B cell (primary cell): ENCODE results near the gene CDKN2C. TPM values are rescaled to one million over a fixed set of nuclear protein-coding genes. Genes with fewer than 3 reads are reported as not detected.
A peak's percentile ranks its signal among the peaks of the same experiment; 100 is the strongest.

Experiments
- ATAC-seq: fragments of 200-7000 bp; cut with Tn5 transposase; one replicate; pipeline ENCODE4 v1.10.0; 2021; ENCODE audit warnings: low read depth, mild to moderate bottlenecking, moderate number of reproducible peaks, moderate library complexity
- CTCF ChIA-PET: fragments of 350-600 bp; sonication (Branson Sonifier 250); formaldehyde crosslinking; loops from one replicate; lab custom pipeline; 2021; ENCODE audit warnings: antibody characterized with exemption, inconsistent platforms; lab: Charles Lee
- POLR2A ChIA-PET: fragments of 350-600 bp; sonication (Branson Sonifier 250); formaldehyde crosslinking; loops from one replicate; lab custom pipeline; 2021; ENCODE audit warnings: antibody characterized with exemption; lab: Charles Lee
- DNase-seq: peaks from one replicate; pipeline ENCODE4 v3.0.0; 2013
- H2AFZ ChIP-seq: 2 replicates; pipeline ENCODE4 v1.6.1; 2012; ENCODE audit warnings: mild to moderate bottlenecking, low read depth, low read length; ENCODE audit not compliant: insufficient read depth, poor library complexity, severe bottlenecking
- H3K27ac ChIP-seq, 2 donors: 1 replicate in 1 of 2; 2 replicates in 1 of 2; pipeline ENCODE4 v1.5.1; 2012 to 2013; ENCODE audit warnings: low read length in 2 of 2, mild to moderate bottlenecking in 2 of 2, moderate library complexity in 1 of 2
- H3K27me3 ChIP-seq, 4 experiments: fragments of 200-600 bp in 1 of 4; sonication (generic) in 1 of 4; replicated peaks in 1 of 4; 1 replicate in 2 of 4; 2 replicates in 2 of 4; pipeline versions ENCODE4 v1.6.1 to v1.7.0; 2013 to 2016; ENCODE audit warnings: low read length in 3 of 4, mild to moderate bottlenecking in 2 of 4, mixed read lengths in 1 of 4, moderate library complexity in 1 of 4; ENCODE audit not compliant: insufficient read depth in 4 of 4, control insufficient read depth in 3 of 4; ENCODE audit errors: control extremely low read depth in 1 of 4
- H3K36me3 ChIP-seq, 2 experiments: replicated peaks in 1 of 2; 1 replicate in 1 of 2; 2 replicates in 1 of 2; pipeline versions ENCODE4 v1.6.1 to v1.7.1; 2013; ENCODE audit warnings: low read length in 1 of 2; ENCODE audit not compliant: insufficient read depth in 2 of 2, control insufficient read depth in 1 of 2; ENCODE audit errors: control extremely low read depth in 1 of 2, extremely low read depth in 1 of 2
- H3K4me1 ChIP-seq, 2 donors: fragments of 200-600 bp in 1 of 2; sonication (generic) in 1 of 2; 1 replicate in 1 of 2; 2 replicates in 1 of 2; pipeline versions ENCODE4 v1.5.1 to v1.6.1; 2013 to 2017; ENCODE audit warnings: low read length in 2 of 2; ENCODE audit not compliant: control insufficient read depth in 2 of 2, insufficient read depth in 2 of 2
- H3K4me2 ChIP-seq: replicated peaks from 2 replicates; pipeline ENCODE3; 2012; ENCODE audit warnings: mild to moderate bottlenecking, low read depth, low read length; ENCODE audit not compliant: poor library complexity, severe bottlenecking
- H3K4me3 ChIP-seq, 5 experiments: fragments of 200-600 bp in 1 of 5; sonication (generic) in 1 of 5; 1 replicate in 3 of 5; 2 replicates in 2 of 5; pipeline versions ENCODE4 v1.5.1 to v1.7.0; 2011 to 2016; ENCODE audit warnings: low read length in 4 of 5, mild to moderate bottlenecking in 4 of 5, low read depth in 2 of 5, control low read depth in 1 of 5, moderate library complexity in 1 of 5; ENCODE audit not compliant: insufficient read depth in 1 of 5; ENCODE audit errors: control extremely low read depth in 1 of 5, extremely low read depth in 1 of 5
- H3K79me2 ChIP-seq: fragments of 200-600 bp; sonication (generic); one replicate; pipeline ENCODE4 v1.6.0; 2016; ENCODE audit warnings: low read length; ENCODE audit not compliant: control insufficient read depth, insufficient read depth
- H3K9ac ChIP-seq: fragments of 200-600 bp; sonication (generic); 2 replicates; pipeline ENCODE4 v1.6.1; 2017; ENCODE audit warnings: mild to moderate bottlenecking, low read length, moderate library complexity
- H3K9me3 ChIP-seq, 3 donors: one replicate each; pipeline versions ENCODE4 v1.6.1 to v1.7.1; 2013; ENCODE audit warnings: low read length in 2 of 3; ENCODE audit not compliant: control insufficient read depth in 2 of 3, insufficient read depth in 1 of 3; ENCODE audit errors: control extremely low read depth in 1 of 3
- H4K20me1 ChIP-seq: 2 replicates; pipeline ENCODE4 v1.6.0; 2012; ENCODE audit warnings: mild to moderate bottlenecking, low read length; ENCODE audit not compliant: insufficient read depth, control insufficient read depth, poor library complexity, severe bottlenecking
- H3K27ac Mint-ChIP-seq: one replicate; pipeline ENCODE4 v1.8.0; 2021; ENCODE audit warnings: mixed read lengths
- H3K27me3 Mint-ChIP-seq: one replicate; pipeline ENCODE4 v1.8.0; 2021; ENCODE audit warnings: mixed read lengths
- H3K4me1 Mint-ChIP-seq: one replicate; pipeline ENCODE4 v1.8.0; 2021; ENCODE audit warnings: mixed read lengths
- H3K4me3 Mint-ChIP-seq: one replicate; pipeline ENCODE4 v1.8.0; 2021; ENCODE audit warnings: mixed read lengths
- H3K9me3 Mint-ChIP-seq: one replicate; pipeline ENCODE4 v1.8.0; 2022; ENCODE audit warnings: mixed read lengths; ENCODE audit not compliant: insufficient read depth
- EZH2 ChIP-seq: IDR thresholded peaks from 2 replicates; pipeline ENCODE4 v1.6.1; 2012; ENCODE audit warnings: borderline replicate concordance, low read depth, mild to moderate bottlenecking, moderate library complexity, low read length; ENCODE audit not compliant: insufficient read depth, poor library complexity, severe bottlenecking
- WGBS: methylation state at CpG from one replicate; pipeline ENCODE4 v1.1.5; 2013; ENCODE audit warnings: missing lambda C conversion rate; ENCODE audit not compliant: insufficient coverage; 5-methylcytosine and 5-hydroxymethylcytosine counted together
- intact Hi-C: fragments of 100-400 bp; cut with micrococcal nuclease; formaldehyde crosslinking; loops from one replicate; pipeline ENCODE4 v1.10.0; 2022
- polyA plus RNA-seq: library from polyadenylated mRNA; depleted of rRNA; stranded (reverse); fragments of >200 nt; gene quantifications from 2 replicates; pipeline ENCODE4 v1.2.3, GENCODE V29; 2012
- total RNA-seq, 2 donors: library from RNA; stranded (reverse); fragments of 120-200 nt in 1 of 2; gene quantifications; 1 replicate in 1 of 2; 2 replicates in 1 of 2; pipeline versions ENCODE4 v1.2.3 to v1.2.4, GENCODE V29; 2013 to 2022
- TF ChIP-seq, protein P1 (sequence below): fragments of 200-600 bp; IDR thresholded peaks from one replicate; pipeline ENCODE4 v1.8.0; 2022; ENCODE audit warnings: antibody characterized with exemption, mild to moderate bottlenecking

Gene CDKN2C
- total and polyA plus RNA-seq, 2 donors (not counting 1 experiment from before 2014, with no cell fraction given), result 1.5 to 1.7 TPM

DNA sequence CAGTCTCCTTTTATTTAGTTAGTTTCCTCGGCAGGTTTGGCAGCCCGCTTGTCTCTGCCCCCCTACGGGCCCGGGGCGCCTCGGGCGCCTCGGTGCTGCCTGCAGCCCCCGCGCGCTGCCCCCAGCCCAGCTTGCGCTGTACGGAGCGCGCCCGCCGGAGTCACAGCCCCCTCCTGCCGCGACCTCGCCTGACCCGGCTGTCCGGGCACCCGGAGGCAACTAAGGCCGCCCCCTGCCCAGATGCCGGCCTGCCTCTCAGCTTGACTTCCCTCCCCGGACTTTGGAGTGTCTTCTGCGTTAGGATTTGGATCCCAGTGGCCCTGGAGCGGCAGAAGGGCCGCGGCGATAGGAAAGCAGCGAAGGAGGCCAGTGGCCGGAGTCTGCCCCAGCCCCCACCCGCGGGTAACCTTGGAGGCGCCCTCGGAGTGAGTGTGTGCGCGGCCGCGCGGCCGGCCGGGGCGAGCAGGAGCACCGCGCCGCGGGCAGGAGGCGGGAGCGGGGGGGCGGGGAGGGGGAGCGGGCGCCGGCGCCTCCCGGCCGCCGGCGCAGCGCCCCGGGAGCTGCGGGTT lies 7.6 kb downstream of the CDKN2C start:
- Histone ChIP-seq H3K9ac (peak overlapping the region; percentile 69), H3K36me3 (no peaks in the 10 kb centered on the region), H3K79me2 (no peaks in the 10 kb centered on the region), H3K27ac (no peak overlapping the region), H3K4me2 (peak overlapping the region; percentile 90), H4K20me1 (no peaks in the 10 kb centered on the region), H3K27me3 (peaks cover 0 to 50% (median 37%) of the 10 kb centered on the region in 4 experiments), H3K4me3 (peak overlapping the region; percentile 50 to 77 (median 64)), H3K4me1 (peaks cover 25 to 31% of the 10 kb centered on the region in 2 donors), H2AFZ (peak overlapping the region; percentile 75), H3K9me3 (peaks cover 0 to 1% (median 0%) of the 10 kb centered on the region in 3 donors)
- peaks cover 29% of the 10 kb centered on the region for H3K27me3 Mint-ChIP-seq
- ATAC-seq, result peak; percentile 46
- WGBS, result under 1% methylated on average over 62 of the region's 63 CpGs
- H3K4me1 Mint-ChIP-seq, result peaks cover 20% of the 10 kb centered on the region
- TF ChIP-seq, protein P1, sequence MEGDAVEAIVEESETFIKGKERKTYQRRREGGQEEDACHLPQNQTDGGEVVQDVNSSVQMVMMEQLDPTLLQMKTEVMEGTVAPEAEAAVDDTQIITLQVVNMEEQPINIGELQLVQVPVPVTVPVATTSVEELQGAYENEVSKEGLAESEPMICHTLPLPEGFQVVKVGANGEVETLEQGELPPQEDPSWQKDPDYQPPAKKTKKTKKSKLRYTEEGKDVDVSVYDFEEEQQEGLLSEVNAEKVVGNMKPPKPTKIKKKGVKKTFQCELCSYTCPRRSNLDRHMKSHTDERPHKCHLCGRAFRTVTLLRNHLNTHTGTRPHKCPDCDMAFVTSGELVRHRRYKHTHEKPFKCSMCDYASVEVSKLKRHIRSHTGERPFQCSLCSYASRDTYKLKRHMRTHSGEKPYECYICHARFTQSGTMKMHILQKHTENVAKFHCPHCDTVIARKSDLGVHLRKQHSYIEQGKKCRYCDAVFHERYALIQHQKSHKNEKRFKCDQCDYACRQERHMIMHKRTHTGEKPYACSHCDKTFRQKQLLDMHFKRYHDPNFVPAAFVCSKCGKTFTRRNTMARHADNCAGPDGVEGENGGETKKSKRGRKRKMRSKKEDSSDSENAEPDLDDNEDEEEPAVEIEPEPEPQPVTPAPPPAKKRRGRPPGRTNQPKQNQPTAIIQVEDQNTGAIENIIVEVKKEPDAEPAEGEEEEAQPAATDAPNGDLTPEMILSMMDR, result no peak
- TF ChIP-seq EZH2, result no peak
- ChIA-PET POLR2A (interaction anchor here (0.6 to 1.3 kb wide), 3 partner anchors 9 to 258 kb away, joined by 3 to 5 read pairs (median 4); partner anchors contain the start of gene RNF11), CTCF (interaction anchor here (0.6 to 4.4 kb wide), 7 partner anchors 9 to 887 kb away, joined by 3 to 16 read pairs (median 5); no protein-coding TSS in a partner anchor)
- intact Hi-C loops, result loop anchor here (1.0 to 5.0 kb wide), 3 partner anchors 9 to 1080 kb away; partner anchors contain the start of genes BTF3L4, FAF1 and TXNDC12
- no peaks in the 10 kb centered on the region for H3K9me3 Mint-ChIP-seq
- peak; percentile 63 for DNase-seq
- peak overlapping the region; percentile 56 for H3K27ac Mint-ChIP-seq
- H3K4me3 Mint-ChIP-seq, result peak overlapping the region; percentile 79
